ENCODE results near the gene SAMD7. TPM values are rescaled to one million over a fixed set of nuclear protein-coding genes. Genes with fewer than 3 reads are reported as not detected.

SAMD7 gene
- total RNA-seq, 4 donors from 2014 or later = not detected

DNA sequence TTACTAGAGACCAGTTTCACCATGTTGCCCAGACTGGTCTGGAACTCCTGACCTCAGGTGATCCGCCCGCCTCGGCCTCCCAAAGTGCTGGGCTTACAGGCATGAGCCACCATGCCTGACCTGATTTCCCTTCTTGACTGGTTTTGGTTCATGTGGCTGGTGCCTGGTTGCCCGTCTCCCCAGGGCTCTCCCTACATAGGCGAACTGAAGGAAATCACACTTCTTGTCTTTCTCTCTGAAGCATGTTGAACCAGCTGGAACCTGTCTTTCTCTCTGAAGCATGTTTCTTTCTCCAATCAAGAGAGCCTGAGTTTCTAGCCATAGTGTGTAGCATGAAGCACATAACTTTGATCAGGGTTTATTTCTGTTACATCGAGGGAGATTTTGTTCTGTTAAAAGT, 16.3 kb upstream of the SAMD7 start:
- TF ChIP-seq, protein P1, sequence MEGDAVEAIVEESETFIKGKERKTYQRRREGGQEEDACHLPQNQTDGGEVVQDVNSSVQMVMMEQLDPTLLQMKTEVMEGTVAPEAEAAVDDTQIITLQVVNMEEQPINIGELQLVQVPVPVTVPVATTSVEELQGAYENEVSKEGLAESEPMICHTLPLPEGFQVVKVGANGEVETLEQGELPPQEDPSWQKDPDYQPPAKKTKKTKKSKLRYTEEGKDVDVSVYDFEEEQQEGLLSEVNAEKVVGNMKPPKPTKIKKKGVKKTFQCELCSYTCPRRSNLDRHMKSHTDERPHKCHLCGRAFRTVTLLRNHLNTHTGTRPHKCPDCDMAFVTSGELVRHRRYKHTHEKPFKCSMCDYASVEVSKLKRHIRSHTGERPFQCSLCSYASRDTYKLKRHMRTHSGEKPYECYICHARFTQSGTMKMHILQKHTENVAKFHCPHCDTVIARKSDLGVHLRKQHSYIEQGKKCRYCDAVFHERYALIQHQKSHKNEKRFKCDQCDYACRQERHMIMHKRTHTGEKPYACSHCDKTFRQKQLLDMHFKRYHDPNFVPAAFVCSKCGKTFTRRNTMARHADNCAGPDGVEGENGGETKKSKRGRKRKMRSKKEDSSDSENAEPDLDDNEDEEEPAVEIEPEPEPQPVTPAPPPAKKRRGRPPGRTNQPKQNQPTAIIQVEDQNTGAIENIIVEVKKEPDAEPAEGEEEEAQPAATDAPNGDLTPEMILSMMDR (IDR thresholded peaks at IDR 0.05) = no peak
- TF ChIP-seq POLR2A (IDR thresholded peaks at IDR 0.05) = no peak
- intact Hi-C loops (cut with DNase I; ENCODE audit: low total_unique reads) = no loop called here
- DNase-seq (ENCODE audit: low spot score in 2 of 2) = no peak
- WGBS, 2 donors = 60 to 75% methylated on average over 6 of the region's 6 CpGs
- no peak overlapping the region for H3K4me3 ChIP-seq (ENCODE audit: low read depth, poor library complexity, severe bottlenecking)

DNA sequence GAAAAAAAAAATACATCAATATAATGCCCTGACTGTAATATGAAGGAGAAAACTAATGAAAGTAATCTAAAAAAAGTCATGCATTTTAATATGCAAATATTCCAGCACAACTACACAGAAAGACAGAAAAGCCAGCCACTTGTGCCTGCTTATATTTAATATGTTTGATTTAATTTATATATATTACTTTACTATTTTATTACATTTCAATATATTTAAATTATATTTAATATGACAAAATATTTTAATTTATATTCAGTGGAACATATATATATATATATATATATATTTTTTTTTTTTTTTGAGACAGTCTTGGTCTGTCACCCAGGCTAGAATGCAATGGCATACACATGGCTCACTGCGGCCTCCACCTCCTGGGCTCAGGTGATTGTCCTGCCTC, 14.1 kb upstream of the SAMD7 start:
- no peak for DNase-seq (ENCODE audit: low spot score in 2 of 2)
- no peak overlapping the region for H3K4me3 ChIP-seq (ENCODE audit: low read depth, poor library complexity, severe bottlenecking)
- intact Hi-C loops (cut with DNase I; ENCODE audit: low total_unique reads) = no loop called here
- TF ChIP-seq, protein P1 (IDR thresholded peaks at IDR 0.05) = no peak
- no peak for TF ChIP-seq POLR2A (IDR thresholded peaks at IDR 0.05)
- WGBS, 2 donors = 88 to 97% methylated on average over 1 of the region's 1 CpG

DNA sequence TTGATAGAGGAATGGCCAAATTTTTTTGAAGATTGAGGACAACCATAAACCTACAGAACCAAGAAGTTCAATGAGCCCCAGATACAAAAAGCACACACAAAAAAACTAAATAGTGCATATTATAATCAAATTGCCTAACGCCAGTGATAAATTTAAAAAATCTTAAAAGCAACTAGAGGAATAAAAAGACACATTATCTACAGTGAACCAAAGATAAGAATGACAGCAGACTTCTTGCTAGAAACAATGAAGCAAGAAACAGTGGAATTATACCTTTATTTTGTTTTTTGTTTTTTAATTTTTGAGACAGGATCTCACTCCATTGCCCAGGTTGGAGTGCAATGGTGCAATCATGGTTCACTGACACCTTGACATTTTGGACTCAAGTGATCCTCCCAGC, 9.9 kb upstream of the SAMD7 start:
- WGBS, 2 donors = 88 to 92% methylated on average over 1 of the region's 1 CpG
- DNase-seq (ENCODE audit: low spot score in 2 of 2) = no peak
- intact Hi-C loops (cut with DNase I; ENCODE audit: low total_unique reads) = no loop called here
- no peak overlapping the region for H3K4me3 ChIP-seq (ENCODE audit: low read depth, poor library complexity, severe bottlenecking)
- no peak for TF ChIP-seq POLR2A (IDR thresholded peaks at IDR 0.05)
- TF ChIP-seq, protein P1 (IDR thresholded peaks at IDR 0.05) = no peak

DNA sequence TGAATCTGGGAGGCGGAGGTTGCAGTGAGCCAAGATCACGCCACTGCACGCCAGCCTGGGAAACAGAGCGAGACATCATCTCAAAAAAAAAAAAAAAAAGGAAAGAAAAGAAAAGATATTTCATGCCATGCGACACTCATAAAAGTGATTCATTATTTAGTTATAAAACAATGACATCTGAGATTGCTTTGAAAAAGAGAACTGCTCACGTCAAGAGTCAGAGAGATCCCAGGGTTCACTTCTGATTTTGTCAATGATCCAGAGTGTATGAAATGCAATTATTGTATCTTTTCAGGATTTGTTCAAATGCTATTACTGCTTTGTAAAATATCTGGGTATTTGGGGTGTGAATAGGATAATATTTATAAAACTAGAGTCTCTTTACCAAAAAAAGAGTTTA, 6.0 kb upstream of the SAMD7 start:
- no peak for DNase-seq (ENCODE audit: low spot score in 2 of 2)
- no peak overlapping the region for H3K4me3 ChIP-seq (ENCODE audit: low read depth, poor library complexity, severe bottlenecking)
- 69 to 76% methylated on average over 6 of the region's 6 CpGs for WGBS, 2 donors
- TF ChIP-seq, protein P1 (IDR thresholded peaks at IDR 0.05) = no peak
- TF ChIP-seq POLR2A (IDR thresholded peaks at IDR 0.05) = no peak
- intact Hi-C loops (cut with DNase I; ENCODE audit: low total_unique reads) = no loop called here

DNA sequence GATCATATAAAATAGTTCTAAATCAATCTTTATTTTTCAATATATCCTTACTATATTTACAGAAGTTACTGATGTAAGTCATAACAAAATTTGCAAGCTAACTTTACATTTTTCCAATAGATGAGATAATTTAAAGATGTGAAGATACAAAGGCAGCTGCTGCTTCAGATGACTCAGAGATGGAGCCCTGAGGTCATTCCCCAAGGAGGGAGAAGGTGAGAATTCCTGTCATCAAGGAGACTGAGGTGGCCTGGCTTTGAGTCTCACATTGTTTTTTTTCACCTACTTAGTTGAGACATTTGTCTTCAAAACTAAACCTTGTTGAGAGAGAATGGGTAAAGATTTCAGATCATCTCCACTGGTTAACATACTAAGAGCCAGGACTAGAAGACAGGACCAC, 3.9 kb upstream of the SAMD7 start:
- TF ChIP-seq, protein P1 (IDR thresholded peaks at IDR 0.05) = no peak
- no peak for TF ChIP-seq POLR2A (IDR thresholded peaks at IDR 0.05)
- intact Hi-C loops (cut with DNase I; ENCODE audit: low total_unique reads) = no loop called here
- no peak for DNase-seq (ENCODE audit: low spot score in 2 of 2)
- no peak overlapping the region for H3K4me3 ChIP-seq (ENCODE audit: low read depth, poor library complexity, severe bottlenecking)

DNA sequence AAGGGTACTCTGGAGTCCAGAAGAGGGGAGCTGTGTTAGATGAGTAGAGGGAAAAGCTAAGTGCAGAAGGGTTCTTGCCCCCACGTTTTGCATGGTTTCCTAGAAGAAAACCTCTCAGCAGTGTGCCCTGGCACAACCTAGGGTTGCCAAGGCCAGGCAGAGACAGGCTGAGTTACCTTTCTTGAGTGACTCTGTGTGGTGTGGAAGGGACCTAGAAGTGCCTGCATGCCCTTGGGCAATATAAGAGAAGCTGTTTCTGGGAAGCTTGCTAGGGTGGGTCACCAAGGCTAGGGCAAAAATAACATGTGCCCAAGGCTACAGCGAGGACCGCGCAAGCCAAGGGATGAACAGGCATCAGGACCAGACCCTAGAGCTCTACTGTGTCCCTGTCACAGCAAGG, 3.4 kb upstream of the SAMD7 start:
- TF ChIP-seq, protein P1 (IDR thresholded peaks at IDR 0.05) = no peak
- no peak for TF ChIP-seq POLR2A (IDR thresholded peaks at IDR 0.05)
- intact Hi-C loops (cut with DNase I; ENCODE audit: low total_unique reads) = no loop called here
- no peak for DNase-seq (ENCODE audit: low spot score in 2 of 2)
- no peak overlapping the region for H3K4me3 ChIP-seq (ENCODE audit: low read depth, poor library complexity, severe bottlenecking)
- 87 to 93% methylated on average over 4 of the region's 4 CpGs for WGBS, 2 donors
